ENCODE results near the gene DNAJB7. TPM values are rescaled to one million over a fixed set of nuclear protein-coding genes. Genes with fewer than 3 reads are reported as not detected.
A peak's percentile ranks its signal among the peaks of the same experiment; 100 is the strongest.

Gene DNAJB7
- total RNA-seq, 1 donor from 2014 or later = not detected

DNA sequence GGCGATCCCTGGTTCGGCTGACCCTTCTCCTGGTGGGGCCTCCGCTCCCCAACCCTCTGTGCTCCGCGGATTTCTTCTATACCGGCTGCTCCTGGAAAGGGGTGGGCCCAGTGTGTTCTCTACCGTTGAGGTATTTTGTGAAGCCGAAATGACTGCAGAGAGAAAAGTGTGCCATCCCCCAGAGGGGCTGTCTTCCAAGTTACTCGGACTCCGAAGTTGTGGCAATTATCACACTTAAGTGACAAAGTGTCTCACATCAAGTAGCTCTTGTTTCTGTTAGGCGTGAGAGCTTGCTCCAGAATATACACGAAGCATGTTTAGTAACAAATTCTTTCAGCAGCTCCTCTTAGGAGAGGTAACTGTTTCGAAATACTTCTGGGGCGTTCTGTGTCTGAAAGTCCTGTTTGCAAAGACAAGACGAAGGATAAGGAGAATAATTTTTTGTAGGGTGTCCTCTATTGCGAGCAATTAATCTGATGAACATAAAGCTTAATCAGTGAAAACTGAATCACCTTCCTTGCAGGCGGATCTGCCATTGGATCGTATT lies 4.5 kb downstream of the DNAJB7 start:
- ChIA-PET CTCF (interaction anchor here (0.6 to 3.3 kb wide), 3 partner anchors 39 to 175 kb away, joined by 4 to 13 read pairs (median 6); no protein-coding TSS in a partner anchor), POLR2A (interaction anchor here (0.6 to 1.8 kb wide), 16 partner anchors 12 to 943 kb away, joined by 3 to 18 read pairs (median 4); partner anchors contain the start of genes CCDC134, EP300, MRTFA and PHF5A)
- intact Hi-C loops (cut with micrococcal nuclease) = loop anchor here (1.0 to 2.0 kb wide), 6 partner anchors 41 to 611 kb away; partner anchors contain the start of genes ACO2, MRTFA, PHF5A and TEF
- Mint-ChIP-seq H3K27me3 (no peaks in the 10 kb centered on the region), H3K36me3 (ENCODE audit: low read depth) (peaks cover 41% of the 10 kb centered on the region), H3K4me3 (peak overlapping the region; percentile 98), H3K9me3 (no peaks in the 10 kb centered on the region), H3K4me1 (peaks cover 44% of the 10 kb centered on the region), H3K27ac (peak overlapping the region; percentile 100)
- no peak for TF ChIP-seq CTCF (IDR thresholded peaks at IDR 0.05)
- DNase-seq (no peak), ATAC-seq (ENCODE audit: low read depth) (peak; percentile 1)

GRCh38 chr22:40856513-40857308 lies 5.2 kb downstream of the DNAJB7 start, which contains the start of the genes ST13 and XPNPEP3:
Gene ST13, minus strand, starts transcription at chr22:40856639. Its CDS starts 99 bp downstream, at chr22:40856540.
Gene XPNPEP3, plus strand, starts transcription at chr22:40857148. Its CDS starts 34 bp downstream, at chr22:40857182.
- ATAC-seq (ENCODE audit: low read depth) = peak; percentile 90
- no peak for TF ChIP-seq CTCF (IDR thresholded peaks at IDR 0.05)
- DNase-seq = peak; percentile 96
- Mint-ChIP-seq H3K9me3 (no peaks in the 10 kb centered on the region), H3K27me3 (no peaks in the 10 kb centered on the region), H3K4me1 (peaks cover 47% of the 10 kb centered on the region), H3K36me3 (ENCODE audit: low read depth) (peaks cover 42% of the 10 kb centered on the region), H3K27ac (peak within 1 kb of the TSS; percentile 100), H3K4me3 (peak within 1 kb of the TSS; percentile 98)
- ChIA-PET POLR2A (interaction anchor here (0.5 to 1.8 kb wide), 21 partner anchors 12 to 1538 kb away, joined by 3 to 18 read pairs (median 4); partner anchors contain the start of genes CCDC134, EP300, MRTFA and PHF5A), CTCF (interaction anchor here (0.6 to 3.3 kb wide), 3 partner anchors 38 to 174 kb away, joined by 4 to 13 read pairs (median 6); no protein-coding TSS in a partner anchor)
- intact Hi-C loops (cut with micrococcal nuclease) = loop anchor here (1.0 to 2.0 kb wide), 11 partner anchors 37 to 612 kb away; partner anchors contain the start of genes ACO2, ADSL, MRTFA and PHF5A

- Mint-ChIP-seq H3K4me1 (peaks cover 51% of the 10 kb centered on the region), H3K36me3 (ENCODE audit: low read depth) (peaks cover 40% of the 10 kb centered on the region), H3K9me3 (no peaks in the 10 kb centered on the region), H3K27ac (peak overlapping the region; percentile 100), H3K4me3 (peak overlapping the region; percentile 98), H3K27me3 (no peaks in the 10 kb centered on the region)
- POLR2A ChIA-PET = interaction anchor here (0.5 to 1.8 kb wide), 16 partner anchors 36 to 1537 kb away, joined by 3 to 18 read pairs (median 6); partner anchors contain the start of genes EP300, MRTFA, PHF5A and RBX1
- no peak for TF ChIP-seq CTCF (IDR thresholded peaks at IDR 0.05)
- no peak for DNase-seq
- intact Hi-C loops (cut with micrococcal nuclease) = loop anchor here (1.0 to 2.0 kb wide), 10 partner anchors 37 to 613 kb away; partner anchors contain the start of genes ACO2, ADSL, MRTFA and PHF5A
- peak; percentile 19 for ATAC-seq (ENCODE audit: low read depth)
- CTCF ChIA-PET = interaction anchor here (2.0 to 3.3 kb wide), 2 partner anchors 43 to 173 kb away, joined by 6 to 13 read pairs; no protein-coding TSS in a partner anchor
These were observed 5.9 kb downstream of the DNAJB7 start for GRCh38 chr22:40855979-40856512.

- intact Hi-C loops (cut with micrococcal nuclease) = no loop called here
- Mint-ChIP-seq H3K9me3 (no peaks in the 10 kb centered on the region), H3K4me1 (peaks cover 48% of the 10 kb centered on the region), H3K27ac (peak overlapping the region; percentile 100), H3K4me3 (peak overlapping the region; percentile 98), H3K27me3 (no peaks in the 10 kb centered on the region), H3K36me3 (ENCODE audit: low read depth) (peaks cover 38% of the 10 kb centered on the region)
- POLR2A ChIA-PET = interaction anchor here (0.5 to 1.8 kb wide), 7 partner anchors 36 to 1505 kb away, joined by 3 to 9 read pairs (median 6); partner anchors contain the start of genes SLC25A17 and ZC3H7B
- TF ChIP-seq CTCF (IDR thresholded peaks at IDR 0.05) = no peak
- no peak for DNase-seq
- CTCF ChIA-PET = interaction anchor here (3.3 kb wide), 1 partner anchor 173 kb away, joined by 13 read pairs; no protein-coding TSS in a partner anchor
- no peak for ATAC-seq (ENCODE audit: low read depth)
These were observed 6.6 kb downstream of the DNAJB7 start for GRCh38 chr22:40855071-40855978.

Data from activated B cell treated with CpG ODN at 0.5 μM for 24 hours (primary cell).